ENCODE results near the gene SGMS1.

SGMS1 gene

GRCh38 chr10:50304660-50305059, 319.1 kb downstream of the SGMS1 start:
- Histone ChIP-seq H3K9me3 (ENCODE audit: control insufficient read depth, insufficient read depth, low read length) (no peaks in the 10 kb centered on the region), H3K27ac (ENCODE audit: low read depth, low read length) (no peak overlapping the region), H3K27me3 (ENCODE audit: control insufficient read depth, insufficient read depth, low read length) (no peaks in the 10 kb centered on the region), H3K9ac (ENCODE audit: low read depth, low read length) (no peak overlapping the region), H3K4me3 (ENCODE audit: low read depth, low read length) (no peak overlapping the region), H3K36me3 (ENCODE audit: control insufficient read depth, insufficient read depth, low read length) (peaks cover 7% of the 10 kb centered on the region), H3K4me1 (ENCODE audit: control insufficient read depth, insufficient read depth, low read length) (no peaks in the 10 kb centered on the region)

DNA sequence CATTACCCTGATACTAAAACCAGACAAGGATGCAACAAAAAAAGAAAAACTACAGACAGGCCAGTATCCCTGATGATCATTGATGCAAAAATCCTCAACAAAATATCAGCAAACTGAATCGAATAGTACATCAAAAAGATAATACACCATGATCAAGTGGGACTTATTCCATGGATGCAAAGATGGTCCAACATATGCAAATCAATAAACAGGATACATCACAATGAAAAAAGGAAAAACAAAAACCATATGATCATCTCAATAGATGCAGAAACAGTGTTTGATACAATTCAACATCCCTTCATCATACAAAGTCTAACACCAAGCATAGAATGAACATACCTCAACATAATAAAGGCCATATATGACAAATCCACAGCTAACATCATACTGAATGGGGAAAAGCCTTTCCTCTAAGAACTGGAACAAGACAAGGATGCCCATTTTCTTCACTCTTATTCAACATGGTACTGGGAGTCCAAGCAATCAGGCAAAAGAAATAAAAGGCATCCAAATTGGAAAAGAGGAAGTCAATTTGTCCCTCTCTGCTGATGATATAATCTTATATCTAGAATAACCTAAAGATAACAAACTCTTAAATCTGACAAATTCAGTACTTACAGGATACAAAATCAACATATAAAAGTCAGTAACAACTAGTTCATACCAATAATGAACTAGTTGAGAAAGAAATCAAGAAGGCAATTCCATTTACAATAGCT, 323.6 kb downstream of the SGMS1 start:
- H3K9ac ChIP-seq (ENCODE audit: low read depth, low read length) = no peak overlapping the region
- H3K36me3 ChIP-seq (ENCODE audit: control insufficient read depth, insufficient read depth, low read length) = no peaks in the 10 kb centered on the region
- H3K27ac ChIP-seq (ENCODE audit: low read depth, low read length) = no peak overlapping the region
- no peaks in the 10 kb centered on the region for H3K27me3 ChIP-seq (ENCODE audit: control insufficient read depth, insufficient read depth, low read length)
- no peak overlapping the region for H3K4me3 ChIP-seq (ENCODE audit: low read depth, low read length)
- no peaks in the 10 kb centered on the region for H3K4me1 ChIP-seq (ENCODE audit: control insufficient read depth, insufficient read depth, low read length)
- no peaks in the 10 kb centered on the region for H3K9me3 ChIP-seq (ENCODE audit: control insufficient read depth, insufficient read depth, low read length)

DNA sequence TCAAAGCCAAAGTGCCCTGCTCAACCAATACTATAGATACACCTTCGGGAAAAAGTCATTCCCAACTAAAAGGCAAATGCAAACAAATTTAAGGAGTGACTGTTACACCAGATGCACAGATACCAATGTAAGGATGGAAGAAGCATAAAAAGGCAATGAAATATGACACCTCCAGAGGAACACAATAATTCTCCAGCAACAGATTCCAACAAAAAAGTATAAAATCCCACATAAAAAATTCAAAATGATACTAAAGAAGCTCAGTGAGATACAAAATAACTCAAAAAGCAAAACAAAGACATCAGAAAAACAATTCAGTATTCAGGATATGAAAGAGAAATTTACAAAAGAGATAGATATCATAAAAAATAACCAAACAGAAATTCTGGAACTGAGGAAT, 328.4 kb downstream of the SGMS1 start:
- no peak overlapping the region for H3K9ac ChIP-seq (ENCODE audit: low read depth, low read length)
- no peak overlapping the region for H3K4me3 ChIP-seq (ENCODE audit: low read depth, low read length)
- no peak overlapping the region for H3K27ac ChIP-seq (ENCODE audit: low read depth, low read length)
- no peaks in the 10 kb centered on the region for H3K36me3 ChIP-seq (ENCODE audit: control insufficient read depth, insufficient read depth, low read length)
- H3K4me1 ChIP-seq (ENCODE audit: control insufficient read depth, insufficient read depth, low read length) = no peaks in the 10 kb centered on the region
- H3K9me3 ChIP-seq (ENCODE audit: control insufficient read depth, insufficient read depth, low read length) = no peaks in the 10 kb centered on the region
- no peaks in the 10 kb centered on the region for H3K27me3 ChIP-seq (ENCODE audit: control insufficient read depth, insufficient read depth, low read length)

DNA sequence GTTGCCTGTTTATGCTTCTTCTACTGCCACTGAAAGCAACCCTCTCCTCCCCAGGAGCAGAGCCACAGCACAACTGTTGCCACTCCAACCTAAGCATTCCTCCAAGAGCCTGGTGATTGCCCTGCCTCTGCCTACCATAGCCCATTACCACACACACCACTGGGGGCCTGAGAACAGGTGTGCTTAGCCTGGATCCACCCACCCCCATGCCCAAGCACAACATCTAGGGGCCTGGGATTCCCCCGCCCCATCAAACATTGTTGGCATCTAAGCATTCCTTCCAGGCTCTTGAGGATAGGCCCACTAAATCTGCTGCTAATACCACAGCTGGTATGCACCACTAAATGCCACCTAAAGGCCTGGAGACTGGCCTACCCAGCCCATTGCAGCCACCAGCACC, 329.2 kb downstream of the SGMS1 start:
- Histone ChIP-seq H3K9me3 (ENCODE audit: control insufficient read depth, insufficient read depth, low read length) (no peaks in the 10 kb centered on the region), H3K4me3 (ENCODE audit: low read depth, low read length) (no peak overlapping the region), H3K27ac (ENCODE audit: low read depth, low read length) (no peak overlapping the region), H3K27me3 (ENCODE audit: control insufficient read depth, insufficient read depth, low read length) (no peaks in the 10 kb centered on the region), H3K36me3 (ENCODE audit: control insufficient read depth, insufficient read depth, low read length) (no peaks in the 10 kb centered on the region), H3K4me1 (ENCODE audit: control insufficient read depth, insufficient read depth, low read length) (no peaks in the 10 kb centered on the region), H3K9ac (ENCODE audit: low read depth, low read length) (no peak overlapping the region)

DNA sequence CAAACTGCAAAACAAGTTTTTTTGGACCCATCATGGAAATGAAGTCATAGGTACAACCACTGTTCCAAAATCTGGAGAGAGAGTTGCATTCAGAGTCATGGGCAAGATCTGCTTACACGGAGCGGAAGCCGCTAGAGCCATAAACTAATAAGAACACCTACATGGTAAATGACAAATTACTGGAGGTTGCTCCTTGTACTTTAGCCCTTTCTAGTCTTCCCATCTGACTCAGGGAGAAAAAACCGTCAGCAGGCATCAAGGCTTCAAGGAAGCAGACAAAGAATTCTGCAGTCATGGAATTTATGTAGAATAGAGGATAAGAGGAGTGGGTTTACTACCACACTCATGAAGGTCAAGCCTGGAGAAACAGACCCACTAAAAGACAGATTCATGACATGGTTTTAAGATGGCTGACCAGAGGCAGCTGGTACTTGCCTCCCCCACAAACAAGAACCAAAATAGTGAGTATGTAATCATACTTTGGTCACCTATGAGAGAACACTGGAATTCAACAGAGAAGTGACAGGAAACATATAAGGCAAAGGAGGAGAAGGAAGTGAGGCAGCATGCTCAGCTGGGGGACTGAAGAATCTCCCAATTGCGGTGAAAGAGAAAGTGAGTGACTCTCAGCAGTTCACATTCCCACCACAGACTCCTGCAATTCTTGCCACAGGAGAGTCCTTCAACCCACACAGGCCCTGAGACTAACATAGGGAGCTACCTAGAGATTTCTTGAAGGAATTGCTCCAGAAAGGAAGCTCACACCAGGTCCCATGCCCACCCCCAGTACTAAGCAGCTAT, 330.0 kb downstream of the SGMS1 start:
- Histone ChIP-seq H3K9me3 (ENCODE audit: control insufficient read depth, insufficient read depth, low read length) (no peaks in the 10 kb centered on the region), H3K4me1 (ENCODE audit: control insufficient read depth, insufficient read depth, low read length) (no peaks in the 10 kb centered on the region), H3K36me3 (ENCODE audit: control insufficient read depth, insufficient read depth, low read length) (no peaks in the 10 kb centered on the region), H3K9ac (ENCODE audit: low read depth, low read length) (no peak overlapping the region), H3K27me3 (ENCODE audit: control insufficient read depth, insufficient read depth, low read length) (no peaks in the 10 kb centered on the region), H3K4me3 (ENCODE audit: low read depth, low read length) (no peak overlapping the region), H3K27ac (ENCODE audit: low read depth, low read length) (no peak overlapping the region)

GRCh38 chr10:50291261-50291850, 332.4 kb downstream of the SGMS1 start:
- Histone ChIP-seq H3K4me1 (ENCODE audit: control insufficient read depth, insufficient read depth, low read length) (no peaks in the 10 kb centered on the region), H3K4me3 (ENCODE audit: low read depth, low read length) (no peak overlapping the region), H3K27ac (ENCODE audit: low read depth, low read length) (no peak overlapping the region), H3K9me3 (ENCODE audit: control insufficient read depth, insufficient read depth, low read length) (no peaks in the 10 kb centered on the region), H3K36me3 (ENCODE audit: control insufficient read depth, insufficient read depth, low read length) (no peaks in the 10 kb centered on the region), H3K27me3 (ENCODE audit: control insufficient read depth, insufficient read depth, low read length) (no peaks in the 10 kb centered on the region), H3K9ac (ENCODE audit: low read depth, low read length) (no peak overlapping the region)

GRCh38 chr10:50289196-50289595, 334.6 kb downstream of the SGMS1 start:
- H3K9ac ChIP-seq (ENCODE audit: low read depth, low read length) = no peak overlapping the region
- no peak overlapping the region for H3K4me3 ChIP-seq (ENCODE audit: low read depth, low read length)
- H3K9me3 ChIP-seq (ENCODE audit: control insufficient read depth, insufficient read depth, low read length) = no peaks in the 10 kb centered on the region
- H3K36me3 ChIP-seq (ENCODE audit: control insufficient read depth, insufficient read depth, low read length) = no peaks in the 10 kb centered on the region
- H3K27me3 ChIP-seq (ENCODE audit: control insufficient read depth, insufficient read depth, low read length) = no peaks in the 10 kb centered on the region
- no peaks in the 10 kb centered on the region for H3K4me1 ChIP-seq (ENCODE audit: control insufficient read depth, insufficient read depth, low read length)
- no peak overlapping the region for H3K27ac ChIP-seq (ENCODE audit: low read depth, low read length)

- Histone ChIP-seq H3K36me3 (ENCODE audit: control insufficient read depth, insufficient read depth, low read length) (no peaks in the 10 kb centered on the region), H3K9me3 (ENCODE audit: control insufficient read depth, insufficient read depth, low read length) (no peaks in the 10 kb centered on the region), H3K4me3 (ENCODE audit: low read depth, low read length) (no peak overlapping the region), H3K27me3 (ENCODE audit: control insufficient read depth, insufficient read depth, low read length) (no peaks in the 10 kb centered on the region), H3K9ac (ENCODE audit: low read depth, low read length) (no peak overlapping the region), H3K27ac (ENCODE audit: low read depth, low read length) (no peak overlapping the region), H3K4me1 (ENCODE audit: control insufficient read depth, insufficient read depth, low read length) (no peaks in the 10 kb centered on the region)
These were observed 336.6 kb downstream of the SGMS1 start for GRCh38 chr10:50286996-50287803.

DNA sequence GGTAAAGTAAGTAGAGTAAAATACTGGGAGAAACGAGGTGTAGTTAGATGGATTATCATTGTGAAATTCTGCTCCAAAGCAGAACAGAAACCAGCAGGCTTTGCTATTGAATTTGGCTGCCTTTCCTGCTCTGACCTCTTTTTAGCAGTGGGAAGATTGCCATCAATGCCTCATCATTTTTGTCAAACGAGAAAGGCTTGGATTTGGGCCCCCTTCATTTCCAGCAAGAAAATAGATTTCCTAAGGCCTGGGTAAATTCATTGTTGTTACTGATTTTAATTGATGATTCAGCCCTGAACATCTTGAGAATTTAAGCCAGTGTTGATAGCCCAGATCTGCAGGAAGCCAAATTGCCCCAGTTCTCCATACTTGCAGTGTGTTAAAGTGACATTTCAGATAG, 337.2 kb downstream of the SGMS1 start:
- H3K9ac ChIP-seq (ENCODE audit: low read depth, low read length) = no peak overlapping the region
- H3K9me3 ChIP-seq (ENCODE audit: control insufficient read depth, insufficient read depth, low read length) = no peaks in the 10 kb centered on the region
- no peak overlapping the region for H3K4me3 ChIP-seq (ENCODE audit: low read depth, low read length)
- H3K36me3 ChIP-seq (ENCODE audit: control insufficient read depth, insufficient read depth, low read length) = no peaks in the 10 kb centered on the region
- H3K4me1 ChIP-seq (ENCODE audit: control insufficient read depth, insufficient read depth, low read length) = no peaks in the 10 kb centered on the region
- no peaks in the 10 kb centered on the region for H3K27me3 ChIP-seq (ENCODE audit: control insufficient read depth, insufficient read depth, low read length)
- no peak overlapping the region for H3K27ac ChIP-seq (ENCODE audit: low read depth, low read length)

DNA sequence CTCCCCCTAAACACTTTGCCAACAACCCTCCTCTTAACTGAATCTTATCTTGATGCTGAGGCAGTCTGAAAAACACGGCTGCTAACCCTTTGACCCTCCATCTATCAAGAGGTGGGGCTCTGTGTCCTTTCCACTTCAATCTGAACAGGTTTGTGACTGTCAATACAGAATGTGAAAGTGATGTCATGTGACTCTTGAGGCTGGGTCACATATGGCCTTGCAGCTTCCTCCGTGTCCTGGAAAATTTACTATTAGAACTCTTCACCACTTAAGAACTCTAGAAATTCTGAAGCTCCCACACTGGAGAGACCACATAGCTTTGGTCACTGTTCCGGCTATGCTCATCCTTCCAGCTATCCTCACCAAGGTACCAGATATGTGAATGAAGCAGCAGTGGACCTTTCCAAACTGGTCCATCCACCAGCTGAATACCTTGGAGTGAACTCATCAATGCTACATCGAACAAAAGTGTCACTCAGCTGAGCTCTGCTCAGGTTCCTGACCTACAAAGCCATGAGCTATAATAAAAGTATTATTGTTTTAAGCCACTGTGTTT, 341.7 kb downstream of the SGMS1 start:
- Histone ChIP-seq H3K4me3 (ENCODE audit: low read depth, low read length) (no peak overlapping the region), H3K9me3 (ENCODE audit: control insufficient read depth, insufficient read depth, low read length) (no peaks in the 10 kb centered on the region), H3K27me3 (ENCODE audit: control insufficient read depth, insufficient read depth, low read length) (no peaks in the 10 kb centered on the region)

More for the DNA sequence above, 341.7 kb downstream of the SGMS1 start:
- Histone ChIP-seq H3K4me1 (ENCODE audit: control insufficient read depth, insufficient read depth, low read length) (peaks cover 9% of the 10 kb centered on the region), H3K27ac (ENCODE audit: low read depth, low read length) (no peak overlapping the region), H3K9ac (ENCODE audit: low read depth, low read length) (no peak overlapping the region), H3K36me3 (ENCODE audit: control insufficient read depth, insufficient read depth, low read length) (no peaks in the 10 kb centered on the region)
